DMS 273 (cell line): ENCODE measurements around the gene ZNF358.

Experiments
- DNase-seq: peaks from one replicate; lab custom pipeline; 2025; ENCODE audit not compliant: unreplicated experiment; lab: John Stamatoyannopoulos, UW

The ZNF358 gene

DNA sequence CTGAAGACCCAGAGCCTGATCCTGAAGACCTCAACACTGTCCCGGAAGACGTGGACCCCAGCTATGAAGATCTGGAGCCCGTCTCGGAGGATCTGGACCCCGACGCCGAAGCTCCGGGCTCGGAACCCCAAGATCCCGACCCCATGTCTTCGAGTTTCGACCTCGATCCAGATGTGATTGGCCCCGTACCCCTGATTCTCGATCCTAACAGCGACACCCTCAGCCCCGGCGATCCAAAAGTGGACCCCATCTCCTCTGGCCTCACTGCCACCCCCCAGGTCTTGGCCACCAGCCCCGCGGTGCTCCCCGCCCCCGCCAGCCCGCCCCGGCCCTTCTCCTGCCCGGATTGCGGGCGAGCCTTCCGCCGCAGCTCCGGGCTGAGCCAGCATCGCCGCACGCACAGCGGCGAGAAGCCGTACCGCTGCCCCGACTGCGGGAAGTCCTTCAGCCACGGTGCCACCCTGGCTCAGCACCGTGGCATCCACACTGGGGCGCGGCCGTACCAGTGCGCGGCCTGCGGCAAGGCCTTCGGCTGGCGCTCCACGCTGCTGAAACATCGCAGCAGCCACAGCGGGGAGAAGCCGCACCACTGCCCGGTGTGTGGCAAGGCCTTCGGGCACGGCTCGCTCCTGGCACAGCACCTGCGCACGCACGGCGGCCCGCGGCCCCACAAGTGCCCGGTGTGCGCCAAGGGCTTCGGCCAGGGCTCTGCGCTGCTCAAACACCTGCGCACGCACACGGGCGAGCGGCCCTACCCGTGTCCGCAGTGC, 3.6 kb downstream of the ZNF358 start:
- DNase-seq: no peak

DNA sequence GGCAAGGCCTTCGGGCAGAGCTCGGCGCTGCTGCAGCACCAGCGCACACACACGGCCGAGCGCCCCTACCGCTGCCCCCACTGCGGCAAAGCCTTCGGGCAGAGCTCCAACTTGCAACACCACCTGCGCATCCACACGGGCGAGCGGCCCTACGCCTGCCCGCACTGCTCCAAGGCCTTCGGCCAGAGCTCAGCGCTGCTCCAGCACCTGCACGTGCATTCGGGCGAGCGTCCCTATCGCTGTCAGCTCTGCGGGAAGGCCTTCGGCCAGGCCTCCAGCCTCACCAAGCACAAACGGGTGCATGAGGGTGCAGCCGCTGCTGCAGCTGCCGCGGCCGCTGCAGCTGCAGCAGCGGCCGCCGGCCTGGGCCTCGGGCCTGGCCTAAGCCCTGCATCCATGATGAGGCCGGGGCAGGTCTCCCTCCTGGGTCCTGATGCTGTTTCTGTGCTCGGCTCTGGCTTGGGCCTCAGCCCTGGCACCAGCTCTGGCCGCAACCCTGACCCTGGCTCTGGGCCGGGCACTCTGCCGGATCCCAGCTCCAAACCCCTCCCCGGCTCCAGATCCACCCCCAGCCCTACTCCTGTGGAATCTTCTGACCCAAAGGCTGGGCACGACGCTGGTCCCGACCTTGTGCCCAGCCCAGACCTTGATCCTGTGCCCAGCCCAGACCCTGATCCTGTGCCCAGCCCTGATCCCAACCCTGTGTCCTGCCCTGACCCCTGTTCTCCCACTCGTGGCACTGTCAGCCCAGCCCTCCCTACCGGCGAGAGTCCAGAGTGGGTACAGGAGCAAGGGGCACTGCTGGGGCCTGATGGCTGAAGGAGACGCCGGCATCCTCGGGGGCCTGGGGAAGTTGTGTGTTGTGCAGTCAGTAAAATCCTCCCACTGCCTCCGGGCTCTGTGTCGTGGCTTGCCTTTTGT, 4.5 kb downstream of the ZNF358 start:
- no peak for DNase-seq

DNA sequence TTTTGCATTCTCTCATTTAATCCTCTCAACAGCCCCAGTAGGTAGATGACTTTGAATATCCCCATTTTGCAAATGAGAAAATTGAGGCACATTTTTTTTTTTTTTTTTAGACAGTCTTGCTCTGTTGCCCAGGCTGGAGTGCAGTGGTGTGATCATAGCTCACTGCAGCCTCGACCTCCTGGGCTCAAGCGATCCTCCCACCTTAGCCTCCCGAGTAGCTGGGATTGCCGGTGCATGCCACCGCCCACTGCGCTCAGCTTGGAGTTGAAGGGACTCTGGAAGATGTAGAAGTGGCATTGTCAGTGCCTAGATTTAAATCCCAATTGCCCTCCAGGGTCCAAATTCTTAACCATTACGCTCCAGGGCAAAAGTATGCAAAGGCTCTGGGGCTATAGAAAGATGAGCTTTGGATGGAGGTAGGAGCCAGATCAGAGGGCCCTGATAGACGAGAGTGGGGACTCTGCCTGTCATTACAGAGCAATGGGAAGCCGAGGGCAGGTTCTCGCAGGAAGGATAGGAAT, 5.7 kb downstream of the ZNF358 start:
- no peak for DNase-seq

DNA sequence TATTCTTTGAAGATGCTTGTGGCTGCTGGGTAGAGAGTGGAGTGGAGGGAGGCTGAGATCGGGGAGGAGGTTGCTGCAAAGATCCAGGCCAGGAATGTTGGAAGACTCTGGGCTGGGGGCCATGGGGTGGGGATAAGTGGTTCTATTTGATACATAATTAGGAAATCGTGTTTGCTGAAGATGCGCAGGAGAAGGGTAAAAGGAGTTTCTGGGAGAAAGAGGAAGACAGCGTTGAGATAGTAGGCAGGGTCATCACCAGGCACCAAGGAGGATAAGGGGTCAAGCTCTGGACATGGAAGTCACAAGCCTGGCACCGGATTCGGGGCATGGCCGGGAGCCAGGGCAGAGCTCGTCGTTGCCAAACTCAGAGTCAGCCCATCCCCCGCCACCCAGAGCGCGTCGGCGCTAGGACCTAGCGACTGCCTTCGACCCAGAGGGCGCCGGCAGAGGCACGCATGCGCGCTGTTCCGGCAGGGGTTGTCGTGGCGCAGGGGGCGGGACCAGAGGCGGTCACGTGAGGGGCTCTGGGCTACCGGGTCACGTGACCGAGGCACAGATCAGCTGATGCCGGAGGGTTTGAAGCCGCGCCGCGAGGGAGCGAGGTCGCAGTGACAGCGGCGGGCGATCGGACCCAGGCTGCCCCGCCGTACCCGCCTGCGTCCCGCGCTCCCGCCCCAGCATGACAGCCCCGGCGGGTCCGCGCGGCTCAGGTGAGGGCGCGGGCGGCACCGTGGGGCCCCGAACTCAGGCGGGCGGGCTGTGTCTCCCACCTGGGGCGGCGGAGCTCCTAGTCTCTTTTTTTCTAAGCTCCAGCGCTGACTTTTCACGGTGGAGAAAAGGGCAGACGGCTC, 6.4 kb downstream of the ZNF358 start, which contains the start of gene MCOLN1:
Gene MCOLN1 (plus strand): TSS at position 553 of the 851 bp plus-strand sequence. CDS start 127 bp downstream, at position 680.
- DNase-seq: peak; percentile 99

DNA sequence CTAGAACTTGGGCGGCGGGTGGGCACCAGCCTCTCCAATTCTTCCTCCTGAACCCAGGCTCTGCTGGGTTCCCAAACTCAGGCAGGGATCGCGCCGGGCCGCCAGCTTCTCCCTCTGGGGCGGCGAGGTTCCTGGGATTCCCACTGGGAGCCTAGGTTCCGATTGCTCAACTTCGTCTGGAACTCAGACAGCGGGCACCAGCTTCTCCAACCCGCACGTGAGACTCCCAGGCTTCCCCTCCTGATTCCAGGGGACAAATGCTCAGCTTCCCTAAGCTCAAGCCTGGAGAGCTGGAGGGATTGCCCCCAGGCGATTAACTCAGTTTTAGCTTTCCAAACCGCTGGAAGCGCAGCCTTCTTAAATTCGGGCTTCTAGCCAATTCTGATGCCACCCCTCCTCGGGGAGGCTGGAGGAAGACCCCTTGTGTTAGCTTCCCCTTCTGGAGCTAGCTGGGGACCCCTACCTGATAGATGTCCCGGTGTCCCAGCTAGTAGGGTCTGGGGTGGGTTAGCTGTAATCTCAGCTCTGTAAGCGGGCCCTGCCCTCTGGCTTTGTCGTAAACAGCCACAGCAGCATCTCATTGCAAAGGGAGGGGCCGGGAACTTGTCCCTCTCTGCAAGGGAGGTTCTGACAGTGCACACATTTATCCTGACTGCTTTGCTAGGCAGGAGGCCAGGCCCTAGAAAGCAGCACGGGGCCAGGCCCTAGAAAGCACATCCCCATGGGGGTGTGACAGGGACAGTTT, 7.2 kb downstream of the ZNF358 start:
- peak; percentile 52 for DNase-seq

DNA sequence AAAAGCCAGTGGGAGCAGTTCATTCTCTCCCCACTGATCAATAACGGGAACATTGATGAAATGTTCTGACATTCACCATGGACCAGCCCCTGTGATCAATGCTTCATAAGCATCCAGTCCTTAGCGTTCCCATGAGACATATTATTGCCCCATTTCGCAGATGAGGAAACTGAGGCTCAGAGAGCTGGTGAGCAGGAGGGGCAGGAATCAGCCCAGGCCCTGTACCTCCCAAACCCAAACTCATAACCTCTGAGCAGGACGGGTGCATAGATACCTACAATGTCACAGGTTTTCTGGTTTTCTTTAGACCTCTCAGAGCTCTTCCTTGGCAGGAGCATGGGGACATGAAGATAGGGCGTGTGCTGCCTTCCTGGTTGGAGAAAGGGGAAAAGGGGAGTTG, 8.6 kb downstream of the ZNF358 start:
- DNase-seq: no peak

DNA sequence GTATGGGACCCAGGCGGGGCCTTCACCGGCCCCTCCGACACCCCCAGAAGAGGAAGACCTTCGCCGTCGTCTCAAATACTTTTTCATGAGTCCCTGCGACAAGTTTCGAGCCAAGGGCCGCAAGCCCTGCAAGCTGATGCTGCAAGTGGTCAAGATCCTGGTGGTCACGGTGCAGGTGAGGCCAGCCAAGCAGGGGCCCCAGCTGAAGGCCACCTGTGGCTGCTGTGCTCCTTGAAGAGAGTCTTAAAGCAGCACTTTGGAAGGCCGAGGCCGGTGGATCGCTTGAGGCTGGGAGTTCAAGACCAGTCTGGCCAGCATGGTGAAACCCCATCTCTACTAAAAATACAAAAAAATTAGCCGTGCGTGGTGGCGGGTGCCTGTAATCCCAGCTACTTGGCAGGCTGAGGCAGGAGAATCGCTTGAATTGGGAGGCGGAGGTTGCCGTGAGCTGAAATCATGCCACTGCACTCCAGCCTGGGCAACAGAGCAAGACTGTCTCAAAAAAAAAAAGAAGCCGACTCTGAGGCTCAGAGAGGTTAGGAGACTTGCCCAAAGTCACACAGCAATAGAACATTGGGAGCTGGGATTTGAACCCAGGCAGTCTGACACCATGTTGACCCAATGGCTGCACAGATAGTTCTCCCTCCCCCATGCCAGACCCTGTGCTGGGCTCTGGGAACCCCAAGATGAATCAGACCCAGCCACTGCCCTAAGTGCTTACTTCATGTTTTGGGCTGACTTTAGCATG, 9.3 kb downstream of the ZNF358 start:
- DNase-seq: no peak

DNA sequence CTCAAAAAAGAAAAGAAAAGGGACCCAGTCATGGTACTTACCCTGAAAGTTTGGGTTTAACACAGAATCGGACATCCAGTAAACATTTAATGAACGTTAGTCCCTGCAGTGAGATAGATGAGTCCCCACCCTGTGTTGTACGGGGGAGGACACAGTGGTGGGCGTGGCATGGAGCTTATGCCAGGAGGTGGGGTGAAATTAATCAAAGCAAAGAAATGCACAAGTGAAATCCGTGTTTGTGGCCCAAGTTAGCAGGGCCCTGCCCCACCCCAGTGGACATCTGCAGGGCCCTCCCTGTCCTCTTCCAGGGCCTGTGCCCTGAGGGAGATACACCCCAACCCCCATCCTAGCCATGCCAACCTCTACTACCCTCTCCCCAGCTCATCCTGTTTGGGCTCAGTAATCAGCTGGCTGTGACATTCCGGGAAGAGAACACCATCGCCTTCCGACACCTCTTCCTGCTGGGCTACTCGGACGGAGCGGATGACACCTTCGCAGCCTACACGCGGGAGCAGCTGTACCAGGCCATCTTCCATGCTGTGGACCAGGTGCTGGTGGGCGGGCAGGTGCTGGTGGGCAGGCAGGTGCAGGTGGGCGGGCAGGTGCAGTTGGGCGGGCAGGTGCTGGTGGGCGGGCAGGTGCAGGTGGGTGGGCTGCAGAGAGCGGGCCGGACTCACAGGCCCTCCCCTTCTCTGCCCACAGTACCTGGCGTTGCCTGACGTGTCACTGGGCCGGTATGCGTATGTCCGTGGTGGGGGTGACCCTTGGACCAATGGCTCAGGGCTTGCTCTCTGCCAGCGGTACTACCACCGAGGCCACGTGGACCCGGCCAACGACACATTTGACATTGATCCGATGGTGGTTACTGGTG, 10.4 kb downstream of the ZNF358 start:
- DNase-seq: no peak

DNA sequence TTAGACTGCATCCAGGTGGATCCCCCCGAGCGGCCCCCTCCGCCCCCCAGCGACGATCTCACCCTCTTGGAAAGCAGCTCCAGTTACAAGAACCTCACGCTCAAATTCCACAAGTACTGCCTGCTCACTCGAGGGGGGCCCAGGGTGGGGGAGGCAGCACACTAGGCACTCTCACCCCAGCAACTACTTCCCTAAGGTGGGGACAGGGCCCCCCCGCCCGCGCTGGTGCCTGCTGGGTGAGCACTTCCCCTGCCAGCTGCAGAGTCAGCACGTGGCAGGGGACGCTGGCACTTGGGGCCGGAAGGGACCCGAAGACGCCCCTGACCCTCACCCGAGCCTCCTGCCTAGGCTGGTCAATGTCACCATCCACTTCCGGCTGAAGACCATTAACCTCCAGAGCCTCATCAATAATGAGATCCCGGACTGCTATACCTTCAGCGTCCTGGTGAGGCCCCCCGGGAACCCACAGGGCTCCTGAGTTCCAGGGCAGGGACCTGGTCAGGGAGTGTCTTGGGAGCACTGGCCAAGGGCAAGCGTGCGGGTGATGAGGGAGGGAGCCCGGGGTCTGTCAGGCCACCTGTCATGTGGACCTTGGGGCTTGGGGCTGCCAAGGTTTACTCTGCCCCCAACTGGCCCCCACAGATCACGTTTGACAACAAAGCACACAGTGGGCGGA, 11.8 kb downstream of the ZNF358 start:
- no peak for DNase-seq

DNA sequence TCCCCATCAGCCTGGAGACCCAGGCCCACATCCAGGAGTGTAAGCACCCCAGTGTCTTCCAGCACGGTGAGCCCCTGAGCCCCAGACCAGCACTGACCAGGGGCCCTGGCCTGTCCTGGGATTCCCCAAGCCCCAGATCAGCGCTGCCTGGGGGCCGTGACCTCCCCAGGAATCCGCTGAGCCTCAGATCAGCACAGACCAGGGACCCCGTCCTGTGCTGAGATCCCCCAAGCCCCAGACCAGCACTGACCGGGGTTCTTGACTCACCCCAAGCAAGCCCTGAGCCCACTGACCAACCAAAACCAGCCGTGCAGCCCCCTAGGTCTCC, 12.3 kb downstream of the ZNF358 start:
- no peak for DNase-seq

DNA sequence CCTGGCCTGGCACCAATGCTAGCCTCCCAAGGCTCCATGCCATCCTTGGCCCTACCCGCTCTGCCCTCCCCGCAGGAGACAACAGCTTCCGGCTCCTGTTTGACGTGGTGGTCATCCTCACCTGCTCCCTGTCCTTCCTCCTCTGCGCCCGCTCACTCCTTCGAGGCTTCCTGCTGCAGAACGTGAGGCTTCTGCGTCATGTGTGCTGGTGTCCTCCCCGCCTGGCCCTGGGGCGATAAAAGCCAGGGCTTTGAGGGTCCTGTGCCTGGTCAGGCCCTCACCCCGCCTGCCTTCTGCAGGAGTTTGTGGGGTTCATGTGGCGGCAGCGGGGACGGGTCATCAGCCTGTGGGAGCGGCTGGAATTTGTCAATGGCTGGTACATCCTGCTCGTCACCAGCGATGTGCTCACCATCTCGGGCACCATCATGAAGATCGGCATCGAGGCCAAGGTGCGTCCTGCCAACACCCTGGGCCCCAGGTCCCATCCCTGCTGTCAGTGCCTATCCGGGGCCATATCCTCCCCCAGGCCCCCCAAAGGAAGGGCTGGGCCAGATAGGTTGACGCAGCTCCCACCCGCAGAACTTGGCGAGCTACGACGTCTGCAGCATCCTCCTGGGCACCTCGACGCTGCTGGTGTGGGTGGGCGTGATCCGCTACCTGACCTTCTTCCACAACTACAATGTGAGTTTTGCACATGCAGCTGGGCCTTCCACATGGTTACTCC, 12.8 kb downstream of the ZNF358 start:
- DNase-seq: no peak

DNA sequence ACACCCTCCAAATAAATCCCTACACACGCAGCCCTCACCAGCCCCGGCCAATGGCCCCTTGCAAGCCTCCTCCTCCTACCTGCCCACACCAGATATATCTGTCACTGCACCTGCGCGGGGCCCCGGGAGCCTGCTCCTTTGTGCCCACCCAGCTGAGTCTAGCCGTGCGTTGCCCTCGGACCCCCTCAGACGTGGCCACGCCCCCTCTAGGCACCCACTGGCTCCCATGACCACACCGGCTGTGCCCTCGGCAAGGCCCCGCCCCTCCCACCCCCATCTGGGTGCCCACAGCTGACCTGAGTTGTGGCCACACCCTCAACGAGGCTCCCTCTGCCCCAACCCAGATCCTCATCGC, 13.3 kb downstream of the ZNF358 start:
- no peak for DNase-seq

DNA sequence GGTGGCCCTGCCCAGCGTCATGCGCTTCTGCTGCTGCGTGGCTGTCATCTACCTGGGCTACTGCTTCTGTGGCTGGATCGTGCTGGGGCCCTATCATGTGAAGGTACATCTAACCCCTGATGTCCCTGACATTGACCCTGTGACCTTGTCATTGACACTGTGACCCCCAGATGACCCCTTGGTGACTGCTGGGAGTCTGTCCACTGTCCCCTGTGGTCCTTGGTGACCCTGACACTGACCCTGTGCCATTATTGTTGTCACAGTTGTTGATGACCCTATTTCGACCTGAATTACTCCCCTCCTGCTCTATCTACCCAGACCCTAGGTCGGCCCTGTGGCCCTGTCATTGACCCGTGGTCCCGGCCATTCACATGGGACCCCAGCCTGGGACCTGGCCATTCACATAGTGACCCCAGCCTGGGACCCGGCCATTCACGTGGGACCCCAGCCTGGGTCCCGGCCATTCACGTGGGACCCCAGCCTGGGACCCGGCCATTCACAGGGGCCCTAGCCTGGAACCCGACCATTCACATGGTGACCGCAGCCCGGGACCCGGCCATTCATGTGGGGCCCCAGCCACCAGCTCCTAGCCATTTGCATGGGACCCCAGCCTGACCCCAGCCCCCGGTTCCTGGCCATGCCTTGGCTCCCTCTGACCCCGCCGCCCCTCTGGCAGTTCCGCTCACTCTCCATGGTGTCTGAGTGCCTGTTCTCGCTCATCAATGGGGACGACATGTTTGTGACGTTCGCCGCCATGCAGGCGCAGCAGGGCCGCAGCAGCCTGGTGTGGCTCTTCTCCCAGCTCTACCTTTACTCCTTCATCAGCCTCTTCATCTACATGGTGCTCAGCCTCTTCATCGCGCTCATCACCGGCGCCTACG, 13.9 kb downstream of the ZNF358 start:
- no peak for DNase-seq

DNA sequence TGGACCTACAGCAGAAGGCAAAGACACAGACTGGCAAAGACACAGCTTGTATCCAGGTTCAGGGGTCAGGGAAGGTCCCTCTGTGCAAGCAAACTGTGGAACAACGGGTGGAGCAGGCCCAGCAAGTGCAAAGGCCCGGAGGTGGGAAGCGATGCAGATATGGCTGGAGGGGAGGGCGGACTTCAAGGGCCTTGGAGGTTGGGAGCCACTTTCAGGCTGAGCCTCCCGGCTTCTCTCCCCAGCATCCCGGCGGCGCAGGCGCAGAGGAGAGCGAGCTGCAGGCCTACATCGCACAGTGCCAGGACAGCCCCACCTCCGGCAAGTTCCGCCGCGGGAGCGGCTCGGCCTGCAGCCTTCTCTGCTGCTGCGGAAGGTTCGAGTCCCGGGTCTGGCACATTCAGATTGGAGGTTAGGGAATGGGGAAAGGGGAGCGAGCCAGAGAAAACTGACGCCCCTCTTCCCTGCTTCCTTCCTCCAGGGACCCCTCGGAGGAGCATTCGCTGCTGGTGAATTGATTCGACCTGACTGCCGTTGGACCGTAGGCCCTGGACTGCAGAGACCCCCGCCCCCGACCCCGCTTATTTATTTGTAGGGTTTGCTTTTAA, 17.5 kb downstream of the ZNF358 start:
- no peak for DNase-seq

DNA sequence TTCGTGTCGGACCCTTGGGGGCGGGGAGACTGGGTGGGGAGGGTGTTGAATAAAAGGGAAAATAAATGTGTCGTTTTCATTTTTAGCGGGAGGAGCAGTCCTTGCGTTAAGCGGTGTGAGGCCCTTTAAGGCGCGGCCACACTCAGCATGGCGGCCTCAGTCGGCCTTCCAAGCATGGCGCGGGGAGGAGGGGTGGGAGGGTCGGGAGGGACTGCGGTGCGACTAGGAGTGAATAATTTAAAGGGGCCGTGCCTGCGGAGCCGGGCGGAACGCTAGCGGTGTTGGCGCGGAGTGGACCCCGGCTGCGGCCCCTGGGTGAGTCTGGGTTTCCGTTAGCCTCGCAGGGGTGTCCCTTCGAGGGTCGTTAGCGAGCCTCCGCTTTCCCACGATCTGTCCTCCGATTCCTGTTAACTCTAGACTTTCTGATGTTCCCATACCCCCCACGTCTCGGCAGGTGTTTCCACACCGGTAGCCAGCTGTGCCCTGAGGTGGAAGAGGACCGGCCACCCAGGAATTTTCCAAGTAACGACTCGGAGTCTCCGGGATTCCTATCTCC, 18.1 kb downstream of the ZNF358 start:
- peak; percentile 92 for DNase-seq

DNA sequence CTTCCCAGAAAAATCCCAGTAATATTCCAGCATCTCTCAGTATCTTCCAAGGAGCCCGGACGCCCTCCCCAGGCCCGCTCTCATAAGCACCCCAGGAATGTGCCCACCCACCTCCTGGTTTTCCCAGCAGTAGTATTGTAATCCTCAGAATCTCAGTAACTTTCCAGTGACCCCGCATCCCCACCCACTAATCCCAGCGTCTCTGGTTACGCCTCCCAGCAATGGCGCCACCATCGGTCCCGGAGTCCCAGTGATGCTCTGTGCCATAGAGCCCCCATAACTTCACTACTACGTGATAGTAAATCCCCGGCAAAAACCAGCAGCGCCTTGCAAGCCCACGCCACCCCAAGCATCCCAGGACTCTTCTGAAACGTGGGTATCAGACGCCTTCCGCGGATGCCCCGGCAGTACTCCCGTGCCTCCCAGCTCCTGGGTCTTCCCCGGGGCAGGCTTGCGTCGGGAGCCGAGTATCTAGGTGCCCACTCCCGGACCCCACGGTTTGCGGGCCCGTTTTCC, 18.7 kb downstream of the ZNF358 start:
- peak; percentile 70 for DNase-seq
